Dermis microvascular lymphatic vessel endothelial cell (primary cell): ENCODE data around the gene TACR1. TPM values are rescaled to one million over a fixed set of nuclear protein-coding genes. Genes with fewer than 3 reads are reported as not detected.
A peak's percentile ranks its signal among the peaks of the same experiment; 100 is the strongest.
"Not testable (repeated sequence)": the region's sequence is repeated elsewhere in the genome, so short reads cannot be mapped to it uniquely, and the experiment has no call there.

Experiments used
- DNase-seq, 2 donors: peaks; one replicate each; pipeline versions ENCODE4 v3.0.0 to v3.0.0-alpha.2; 2010; ENCODE audit warnings: low read depth in 2 of 2
- total RNA-seq: library from RNA; depleted of rRNA; stranded (reverse); fragments of >200 nt; gene quantifications from 2 replicates; pipeline ENCODE4 v1.2.1, GENCODE V29; 2014

Gene TACR1
- total RNA-seq, 1 donor from 2014 or later, result not detected

GRCh38 chr2:75146221-75146605 lies 53.1 kb downstream of the TACR1 start:
- not testable (repeated sequence) for DNase-seq

DNA sequence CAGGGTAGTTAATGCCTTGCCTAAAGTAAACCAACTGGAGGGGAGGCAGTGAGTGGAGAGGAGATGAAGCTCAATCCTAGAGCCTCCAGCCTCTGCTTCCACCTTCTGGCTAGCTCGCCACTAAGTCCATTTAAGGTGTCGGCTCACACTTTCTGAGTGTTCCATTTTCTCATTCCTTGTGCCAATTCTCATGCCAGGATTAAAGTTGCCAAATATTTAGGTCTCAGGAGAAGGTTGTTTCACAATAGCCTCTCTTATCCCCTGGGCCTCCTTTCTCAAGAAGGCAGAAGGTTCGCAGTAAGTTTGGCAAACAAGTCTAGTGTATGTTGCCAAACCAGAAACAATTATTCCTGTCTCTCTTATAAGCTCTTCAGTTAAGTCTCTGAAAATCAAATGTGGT lies 57.2 kb downstream of the TACR1 start:
- no peak for DNase-seq

- DNase-seq, result no peak
These were observed 59.0 kb downstream of the TACR1 start for GRCh38 chr2:75140288-75140687.

DNA sequence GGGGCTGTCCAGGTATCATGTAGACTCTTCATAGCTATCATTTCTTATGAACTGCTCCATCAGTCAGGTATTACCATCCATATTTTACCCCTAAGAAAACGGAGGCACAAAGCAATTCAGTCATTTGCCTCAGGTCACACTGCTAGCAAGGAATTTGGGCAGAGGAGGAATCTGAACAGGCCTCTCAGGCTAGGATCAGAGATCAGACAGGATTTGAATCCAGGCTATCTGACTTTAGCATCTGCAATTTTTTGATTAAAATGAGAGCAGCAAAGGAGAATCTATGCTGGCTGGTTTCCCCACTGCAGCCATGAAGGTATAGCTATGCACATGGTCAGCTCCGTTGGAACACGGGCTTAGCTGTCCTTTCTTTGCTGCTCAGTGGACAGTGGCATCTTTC lies 60.1 kb downstream of the TACR1 start:
- no peak for DNase-seq

DNA sequence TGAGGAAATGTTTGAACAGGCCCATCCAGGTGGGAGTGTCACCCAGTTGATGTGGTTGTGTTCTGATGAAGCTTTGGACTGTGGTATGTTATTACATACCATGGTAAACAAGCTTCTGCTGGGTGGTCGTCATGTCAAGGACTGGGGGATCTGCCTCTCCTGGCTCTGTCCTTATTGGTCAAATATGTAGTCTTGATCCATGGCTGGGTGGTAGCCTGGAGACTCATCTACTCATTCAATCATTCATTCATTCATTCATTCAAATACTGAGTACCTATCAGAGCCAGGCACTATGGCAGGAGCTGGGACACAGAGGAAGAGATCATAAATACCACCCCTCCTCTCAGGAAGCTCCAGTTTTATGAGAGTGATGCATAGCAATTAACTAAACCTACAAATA lies 60.8 kb downstream of the TACR1 start:
- DNase-seq, result no peak

GRCh38 chr2:75135776-75136400 lies 63.4 kb downstream of the TACR1 start:
- DNase-seq, result no peak

DNA sequence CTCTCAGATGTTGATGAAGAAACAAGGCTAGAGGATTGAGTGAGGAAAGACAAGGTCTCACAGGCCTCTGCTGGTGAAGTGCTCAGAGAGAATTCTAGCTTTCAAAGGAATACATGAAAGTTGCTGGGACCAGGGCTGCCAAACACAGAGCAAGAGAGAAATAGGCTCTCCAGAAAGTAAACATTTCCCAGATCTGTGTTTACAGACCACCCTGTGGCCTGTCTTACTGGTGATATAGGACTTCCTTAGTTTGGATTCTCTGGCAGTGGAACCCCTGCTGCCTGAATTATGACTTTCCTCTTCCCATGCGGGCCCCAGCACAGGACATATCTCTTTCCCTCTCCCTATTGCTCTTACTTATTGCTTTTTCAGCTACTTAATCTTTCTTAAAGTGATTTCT lies 64.5 kb downstream of the TACR1 start:
- DNase-seq, result no peak

DNA sequence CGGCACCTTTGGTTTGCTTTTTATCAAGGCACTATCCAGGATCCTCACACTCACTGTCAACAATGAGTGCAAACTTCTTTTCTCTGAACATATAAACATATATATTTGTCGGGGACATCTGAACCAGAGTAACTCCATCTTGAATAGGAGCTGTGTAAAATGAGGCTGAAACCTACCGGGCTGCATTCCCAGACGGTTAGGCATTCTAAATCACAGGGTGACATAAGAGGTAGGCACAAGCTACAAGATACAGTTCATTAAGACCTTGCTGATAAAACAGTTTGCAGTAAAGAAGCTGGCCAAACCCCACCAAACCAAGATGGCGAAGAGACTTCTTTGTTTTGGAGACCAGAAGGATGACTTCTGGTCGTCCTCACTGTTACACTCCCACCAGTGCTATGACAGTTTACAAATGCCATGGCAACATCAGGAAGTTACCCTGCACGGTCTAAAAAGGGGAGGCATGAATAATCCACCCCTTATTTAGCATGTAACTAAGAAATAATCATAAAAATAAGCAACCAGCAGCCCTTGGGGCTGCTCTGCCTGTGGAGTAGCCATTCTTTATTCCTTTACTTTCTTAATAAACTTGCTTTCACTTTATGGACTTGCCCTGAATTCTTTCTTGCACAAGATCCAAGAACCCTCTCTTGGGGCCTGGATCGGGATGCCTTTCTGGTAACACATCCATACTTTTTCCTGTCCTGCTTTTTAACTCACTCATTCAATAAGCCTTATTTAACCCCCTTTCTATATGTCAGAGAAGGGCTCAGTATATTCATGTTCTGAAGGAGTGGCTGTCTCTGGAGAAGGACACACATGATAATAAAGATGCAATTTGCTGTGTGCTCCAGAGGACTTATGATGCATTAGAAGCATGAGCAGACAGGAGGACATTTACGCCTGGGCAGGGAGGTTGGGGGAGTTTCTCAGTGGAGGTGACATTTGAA lies 65.4 kb downstream of the TACR1 start:
- no peak for DNase-seq

DNA sequence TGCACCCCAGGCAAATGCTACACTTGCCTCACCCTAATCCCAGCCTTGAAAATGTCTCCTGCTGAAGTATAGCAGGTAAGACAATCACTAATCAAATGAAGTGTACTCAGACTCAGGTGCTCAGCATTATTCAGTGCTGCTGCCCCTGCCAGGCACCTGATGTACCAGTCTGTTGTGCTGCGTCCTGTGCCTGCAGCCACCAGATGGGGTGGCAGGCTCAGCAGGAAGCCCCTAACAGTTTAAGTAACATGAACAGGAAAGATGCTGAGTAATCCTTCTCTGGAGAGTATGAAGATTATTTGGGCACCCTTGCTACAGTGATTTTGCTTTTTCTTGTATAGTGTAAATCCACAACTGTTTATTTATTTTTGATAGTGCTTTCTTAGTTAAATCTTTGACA lies 69.1 kb downstream of the TACR1 start:
- DNase-seq, result no peak

- DNase-seq, result no peak
These were observed 75.4 kb downstream of the TACR1 start for GRCh38 chr2:75123876-75124275.

GRCh38 chr2:75113231-75113869 lies 86.0 kb downstream of the TACR1 start:
- DNase-seq, result no peak

GRCh38 chr2:75108937-75109482 lies 90.3 kb downstream of the TACR1 start:
- no peak for DNase-seq

DNA sequence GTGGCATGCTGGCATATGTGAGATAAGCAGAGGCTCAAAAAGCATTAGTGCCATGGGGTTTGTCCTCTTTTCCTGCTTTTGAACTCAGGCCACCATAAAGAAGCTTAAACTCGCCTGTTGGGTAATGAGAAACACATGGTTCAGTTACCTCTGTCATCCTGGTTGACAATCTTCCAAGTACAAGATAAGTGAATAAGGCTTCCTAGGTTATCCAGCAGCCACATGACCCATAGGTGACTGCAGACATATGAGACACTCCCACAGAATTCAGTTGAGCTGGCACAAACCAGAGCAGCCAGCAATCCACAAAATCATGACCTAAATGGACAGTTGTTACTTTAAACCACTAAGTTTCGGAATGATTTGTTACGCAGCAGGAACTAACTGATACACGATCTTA lies 97.3 kb downstream of the TACR1 start:
- no peak for DNase-seq

GRCh38 chr2:75100801-75101151 lies 98.5 kb downstream of the TACR1 start:
- no peak for DNase-seq

- DNase-seq, result no peak
These were observed 99.1 kb downstream of the TACR1 start for GRCh38 chr2:75100011-75100800.

- no peak for DNase-seq
These were observed 99.8 kb downstream of the TACR1 start for GRCh38 chr2:75099521-75099922.

- DNase-seq, result peak; percentile 9
These were observed 100.5 kb downstream of the TACR1 start for GRCh38 chr2:75098856-75099255.

DNA sequence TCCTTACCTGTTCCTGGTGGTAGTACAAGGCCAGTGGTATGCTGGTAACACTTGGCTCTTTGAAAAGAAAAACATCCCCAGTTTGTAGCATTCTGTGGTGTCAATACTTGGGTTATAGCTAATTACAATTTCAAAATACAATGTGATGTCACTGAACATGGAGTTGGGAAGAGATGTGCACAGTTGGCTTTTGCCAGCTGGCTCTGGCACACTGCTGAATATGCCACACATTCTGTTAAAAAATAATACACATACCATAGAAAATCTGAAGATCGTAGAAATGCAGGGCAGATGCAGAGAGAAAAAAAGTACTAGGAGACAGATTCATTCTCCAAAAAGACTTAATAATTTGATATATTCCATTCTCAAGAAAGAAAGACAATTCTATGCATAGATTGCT lies 101.5 kb downstream of the TACR1 start:
- no peak for DNase-seq

GRCh38 chr2:75094405-75094804 lies 104.9 kb downstream of the TACR1 start:
- DNase-seq, result no peak

- DNase-seq, result no peak
These were observed 108.4 kb downstream of the TACR1 start for GRCh38 chr2:75090770-75091515.

GRCh38 chr2:75089471-75089870 lies 109.8 kb downstream of the TACR1 start:
- no peak for DNase-seq
